ENCODE measurements around the gene DPYD. TPM values are rescaled to one million over a fixed set of nuclear protein-coding genes. Genes with fewer than 3 reads are reported as not detected.
"Not testable (repeated sequence)": the region's sequence is repeated elsewhere in the genome, so short reads cannot be mapped to it uniquely, and the experiment has no call there.

Gene DPYD
- total RNA-seq, 1 donor from 2014 or later = 12.6 TPM

- DNase-seq (ENCODE audit: low read depth in 2 of 2) = no peak
Observed at GRCh38 chr1:97304366-97304765, 616.5 kb downstream of the DPYD start.

GRCh38 chr1:97298966-97299365 is 621.9 kb downstream of the DPYD start:
- DNase-seq (ENCODE audit: low read depth in 2 of 2) = no peak

GRCh38 chr1:97297611-97298010 is 623.2 kb downstream of the DPYD start:
- no peak for DNase-seq (ENCODE audit: low read depth in 2 of 2)

GRCh38 chr1:97281962-97282361 is 638.9 kb downstream of the DPYD start:
- no peak for DNase-seq (ENCODE audit: low read depth in 2 of 2)

- peak in 1 of 2 donors; percentile 83 for DNase-seq (ENCODE audit: low read depth in 2 of 2)
Observed at GRCh38 chr1:97277891-97278654, 642.8 kb downstream of the DPYD start.

GRCh38 chr1:97271916-97272788 is 648.7 kb downstream of the DPYD start:
- peak; percentile 1 to 44 for DNase-seq (ENCODE audit: low read depth in 2 of 2)

GRCh38 chr1:97270508-97271307 is 650.1 kb downstream of the DPYD start:
- peak in 1 of 2 donors; percentile 32 for DNase-seq (ENCODE audit: low read depth in 2 of 2)

GRCh38 chr1:97265630-97266029 is 655.2 kb downstream of the DPYD start:
- no peak for DNase-seq (ENCODE audit: low read depth in 2 of 2)

- no peak for DNase-seq (ENCODE audit: low read depth in 2 of 2)
Observed at GRCh38 chr1:97262842-97263241, 658.0 kb downstream of the DPYD start.

- DNase-seq (ENCODE audit: low read depth in 2 of 2) = no peak
Observed at GRCh38 chr1:97258597-97258996, 662.2 kb downstream of the DPYD start.

GRCh38 chr1:97254731-97255463 is 665.9 kb downstream of the DPYD start:
- DNase-seq (ENCODE audit: low read depth in 2 of 2) = no peak

- no peak for DNase-seq (ENCODE audit: low read depth in 2 of 2)
Observed at GRCh38 chr1:97252925-97253324, 667.9 kb downstream of the DPYD start.

- DNase-seq (ENCODE audit: low read depth in 2 of 2) = no peak
Observed at GRCh38 chr1:97252076-97252475, 668.8 kb downstream of the DPYD start.

GRCh38 chr1:97247196-97247595 is 673.6 kb downstream of the DPYD start:
- DNase-seq (ENCODE audit: low read depth in 2 of 2) = no peak

GRCh38 chr1:97245682-97246081 is 675.2 kb downstream of the DPYD start:
- DNase-seq (ENCODE audit: low read depth in 2 of 2) = peak in 1 of 2 donors; percentile 20

- DNase-seq (ENCODE audit: low read depth in 2 of 2) = peak in 1 of 2 donors; percentile 23
Observed at GRCh38 chr1:97245026-97245425, 675.8 kb downstream of the DPYD start.

GRCh38 chr1:97243973-97244560 is 676.8 kb downstream of the DPYD start:
- peak; percentile 4 to 42 for DNase-seq (ENCODE audit: low read depth in 2 of 2)

GRCh38 chr1:97238816-97239215 is 682.0 kb downstream of the DPYD start:
- DNase-seq (ENCODE audit: low read depth in 2 of 2) = no peak

- DNase-seq (ENCODE audit: low read depth in 2 of 2) = not testable (repeated sequence)
Observed at GRCh38 chr1:97231354-97231753, 689.5 kb downstream of the DPYD start.

- DNase-seq (ENCODE audit: low read depth in 2 of 2) = no peak
Observed at GRCh38 chr1:97212671-97213070, 708.2 kb downstream of the DPYD start.

GRCh38 chr1:97210307-97210706 is 710.5 kb downstream of the DPYD start:
- no peak for DNase-seq (ENCODE audit: low read depth in 2 of 2)
